Measurements from ENCODE around the gene TBC1D4.
"Not testable (repeated sequence)": the region's sequence is repeated elsewhere in the genome, so short reads cannot be mapped to it uniquely, and the experiment has no call there.

The TBC1D4 gene

GRCh38 chr13:75445717-75446499 is 36.1 kb downstream of the TBC1D4 start:
- DNase-seq, result no peak

GRCh38 chr13:75444016-75444415 is 38.0 kb downstream of the TBC1D4 start:
- no peak for DNase-seq

- no peak for DNase-seq
Observed at GRCh38 chr13:75443356-75443958, 38.5 kb downstream of the TBC1D4 start.

GRCh38 chr13:75442736-75443234 is 39.2 kb downstream of the TBC1D4 start:
- no peak for DNase-seq

GRCh38 chr13:75440100-75440499 is 41.9 kb downstream of the TBC1D4 start:
- DNase-seq, result no peak

- no peak for DNase-seq
Observed at GRCh38 chr13:75437582-75438318, 44.2 kb downstream of the TBC1D4 start.

GRCh38 chr13:75434126-75434525 is 47.8 kb downstream of the TBC1D4 start:
- DNase-seq, result not testable (repeated sequence)

- DNase-seq, result no peak
Observed at GRCh38 chr13:75432811-75433244, 49.1 kb downstream of the TBC1D4 start.

GRCh38 chr13:75432045-75432444 is 49.9 kb downstream of the TBC1D4 start:
- no peak for DNase-seq

GRCh38 chr13:75430436-75431209 is 51.3 kb downstream of the TBC1D4 start:
- DNase-seq, result no peak

GRCh38 chr13:75426421-75426820 is 55.5 kb downstream of the TBC1D4 start:
- no peak for DNase-seq

- no peak for DNase-seq
Observed at GRCh38 chr13:75425216-75426009, 56.6 kb downstream of the TBC1D4 start.

- DNase-seq, result no peak
Observed at GRCh38 chr13:75423946-75424345, 58.0 kb downstream of the TBC1D4 start.

- peak; percentile 65 for DNase-seq
Observed at GRCh38 chr13:75422028-75422427, 59.9 kb downstream of the TBC1D4 start.

GRCh38 chr13:75421133-75421532 is 60.8 kb downstream of the TBC1D4 start:
- DNase-seq, result no peak

GRCh38 chr13:75419656-75420055 is 62.3 kb downstream of the TBC1D4 start:
- no peak for DNase-seq

GRCh38 chr13:75418997-75419396 is 63.0 kb downstream of the TBC1D4 start:
- DNase-seq, result no peak

- DNase-seq, result no peak
Observed at GRCh38 chr13:75418186-75418843, 63.7 kb downstream of the TBC1D4 start.

GRCh38 chr13:75417656-75418055 is 64.3 kb downstream of the TBC1D4 start:
- DNase-seq, result no peak

GRCh38 chr13:75417012-75417384 is 65.0 kb downstream of the TBC1D4 start:
- no peak for DNase-seq

GRCh38 chr13:75416327-75417011 is 65.5 kb downstream of the TBC1D4 start:
- DNase-seq, result no peak
